Activated CD4-positive, CD25-positive, alpha-beta regulatory T cell treated with anti-CD3 and anti-CD28 coated beads, Interleukin-2, amount 50 U/mL, for 24 hours (primary cell): ENCODE measurements around the gene SMC6.

Source experiments
- ATAC-seq, 2 donors: fragments of 150-1000 bp; cut with Tn5 transposase; one replicate each; pipeline ENCODE4 v1.10.0; 2021; ENCODE audit warnings: mild to moderate bottlenecking in 1 of 2, moderate library complexity in 1 of 2

Gene SMC6

GRCh38 chr2:17763641-17764333 is 10.2 kb upstream of the SMC6 start:
- no peak for ATAC-seq

GRCh38 chr2:17762451-17762850 is 8.8 kb upstream of the SMC6 start:
- no peak for ATAC-seq

GRCh38 chr2:17759805-17760204 is 6.2 kb upstream of the SMC6 start:
- no peak for ATAC-seq

- no peak for ATAC-seq
Measured at GRCh38 chr2:17758118-17758517, 4.5 kb upstream of the SMC6 start.

GRCh38 chr2:17757321-17757720 is 3.7 kb upstream of the SMC6 start:
- ATAC-seq: no peak

GRCh38 chr2:17756668-17757067 is 3.1 kb upstream of the SMC6 start:
- no peak for ATAC-seq

GRCh38 chr2:17754773-17755425 is 1.3 kb upstream of the SMC6 start:
- ATAC-seq: no peak

- peak; percentile 42 to 52 for ATAC-seq
Measured at GRCh38 chr2:17752892-17753802, 463 bp downstream of the SMC6 start.

GRCh38 chr2:17752246-17752645 is 1.4 kb downstream of the SMC6 start:
- ATAC-seq: no peak

- ATAC-seq: no peak
Measured at GRCh38 chr2:17749753-17750438, 3.7 kb downstream of the SMC6 start.

GRCh38 chr2:17748745-17749144 is 4.9 kb downstream of the SMC6 start:
- ATAC-seq: no peak

- ATAC-seq: no peak
Measured at GRCh38 chr2:17747684-17748452, 5.7 kb downstream of the SMC6 start.

GRCh38 chr2:17740203-17740602 is 13.4 kb downstream of the SMC6 start:
- ATAC-seq: no peak

GRCh38 chr2:17736989-17737388 is 16.6 kb downstream of the SMC6 start:
- no peak for ATAC-seq

GRCh38 chr2:17735864-17736263 is 17.7 kb downstream of the SMC6 start:
- no peak for ATAC-seq

- no peak for ATAC-seq
Measured at GRCh38 chr2:17733599-17733998, 20.0 kb downstream of the SMC6 start.

- no peak for ATAC-seq
Measured at GRCh38 chr2:17729880-17730279, 23.7 kb downstream of the SMC6 start.

GRCh38 chr2:17728210-17728609 is 25.4 kb downstream of the SMC6 start:
- ATAC-seq: no peak

- no peak for ATAC-seq
Measured at GRCh38 chr2:17719562-17720371, 33.8 kb downstream of the SMC6 start.

GRCh38 chr2:17718689-17719088 is 34.9 kb downstream of the SMC6 start:
- ATAC-seq: no peak

GRCh38 chr2:17717666-17718065 is 35.9 kb downstream of the SMC6 start:
- ATAC-seq: no peak
